Measurements from ENCODE around the gene MT1X. TPM values are rescaled to one million over a fixed set of nuclear protein-coding genes. Genes with fewer than 3 reads are reported as not detected.
"Not testable (repeated sequence)": the region's sequence is repeated elsewhere in the genome, so short reads cannot be mapped to it uniquely, and the experiment has no call there.

Gene MT1X
- total RNA-seq, 1 experiment from 2014 or later, result 24.9 TPM

DNA sequence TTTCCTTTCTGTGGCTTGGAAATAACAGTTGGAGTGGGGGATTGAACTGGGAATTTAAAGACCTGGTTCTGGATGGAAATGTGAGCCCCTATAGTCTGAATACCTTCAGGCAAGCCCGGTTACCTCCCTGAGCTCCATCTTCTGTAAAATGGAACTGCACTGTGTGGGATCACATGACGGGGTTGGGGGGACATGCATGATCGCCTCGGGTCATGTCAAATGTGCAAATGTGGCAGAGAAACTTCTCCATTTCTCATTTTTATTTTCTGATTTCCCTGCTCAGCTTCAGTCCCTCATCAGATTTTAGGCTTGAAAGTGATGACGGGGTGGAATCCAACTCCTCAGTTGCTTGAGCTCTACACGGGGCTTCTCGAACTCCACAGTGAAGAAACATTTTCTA, 29.1 kb upstream of the MT1X start:
- DNase-seq (ENCODE audit: low spot score), result no peak

DNA sequence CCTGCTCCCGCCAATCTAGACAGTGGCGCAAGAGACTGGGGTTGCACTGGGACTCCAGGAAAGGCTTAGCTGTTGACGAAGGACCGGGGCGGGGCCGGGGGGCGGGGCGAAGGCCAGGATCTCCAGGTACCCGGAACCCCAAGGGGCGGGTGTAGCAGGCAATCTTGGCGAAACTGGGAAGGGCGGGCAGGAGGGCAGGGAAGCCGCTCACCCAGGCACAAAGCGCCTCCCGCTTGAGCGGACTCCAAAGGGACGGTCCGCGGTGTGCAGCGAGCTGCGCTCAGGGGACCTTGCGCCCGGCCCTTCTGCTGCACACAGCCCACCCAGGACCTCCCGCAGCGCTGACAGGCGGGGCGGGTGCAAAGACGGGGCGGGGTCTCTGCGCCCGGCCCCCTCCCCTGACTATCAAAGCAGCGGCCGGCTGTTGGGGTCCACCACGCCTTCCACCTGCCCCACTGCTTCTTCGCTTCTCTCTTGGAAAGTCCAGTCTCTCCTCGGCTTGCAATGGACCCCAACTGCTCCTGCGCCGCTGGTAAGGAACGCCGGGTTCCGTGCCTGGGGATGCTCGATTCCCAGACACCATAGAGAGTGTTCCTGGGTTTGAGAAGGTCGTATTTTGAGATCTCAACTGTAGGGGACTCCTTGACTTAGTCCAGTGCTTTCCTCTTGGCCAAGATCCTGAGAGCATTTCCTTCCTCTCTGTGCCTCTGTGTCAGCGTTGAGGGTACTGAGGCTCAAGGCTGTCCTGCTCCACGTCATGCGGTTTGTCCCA, 24.5 kb upstream of the MT1X start, which contains the start of gene MT1F:
MT1F (plus strand) TSS at position 405 of the 772 bp plus-strand sequence; CDS start at position 505, 100 bp downstream.
- no peak for DNase-seq (ENCODE audit: low spot score)

DNA sequence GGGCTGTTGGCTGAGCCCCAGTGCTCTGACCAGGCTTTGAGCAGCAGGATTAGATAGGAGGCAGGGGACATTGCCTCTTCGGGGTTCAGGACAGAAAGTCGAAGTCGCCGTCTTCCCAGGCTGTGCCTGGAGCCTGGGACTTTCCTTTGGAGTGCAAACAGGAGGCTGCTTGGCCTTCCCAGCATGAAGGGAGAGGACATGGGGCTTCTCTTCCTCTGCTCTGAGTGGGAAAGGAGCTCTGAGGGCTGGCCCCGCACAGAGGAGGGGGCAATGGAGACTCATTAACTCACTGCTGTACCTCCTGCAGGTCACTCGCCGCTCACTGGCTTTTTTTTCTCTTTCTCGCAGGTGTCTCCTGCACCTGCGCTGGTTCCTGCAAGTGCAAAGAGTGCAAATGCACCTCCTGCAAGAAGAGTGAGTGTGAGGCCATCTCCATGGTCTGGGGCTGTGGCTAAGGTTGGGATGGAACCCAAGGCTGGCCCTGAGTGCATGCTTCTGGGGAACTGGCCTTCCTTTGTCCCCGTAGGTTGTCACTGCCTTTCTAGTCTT, 23.9 kb upstream of the MT1X start:
- DNase-seq (ENCODE audit: low spot score), result no peak

DNA sequence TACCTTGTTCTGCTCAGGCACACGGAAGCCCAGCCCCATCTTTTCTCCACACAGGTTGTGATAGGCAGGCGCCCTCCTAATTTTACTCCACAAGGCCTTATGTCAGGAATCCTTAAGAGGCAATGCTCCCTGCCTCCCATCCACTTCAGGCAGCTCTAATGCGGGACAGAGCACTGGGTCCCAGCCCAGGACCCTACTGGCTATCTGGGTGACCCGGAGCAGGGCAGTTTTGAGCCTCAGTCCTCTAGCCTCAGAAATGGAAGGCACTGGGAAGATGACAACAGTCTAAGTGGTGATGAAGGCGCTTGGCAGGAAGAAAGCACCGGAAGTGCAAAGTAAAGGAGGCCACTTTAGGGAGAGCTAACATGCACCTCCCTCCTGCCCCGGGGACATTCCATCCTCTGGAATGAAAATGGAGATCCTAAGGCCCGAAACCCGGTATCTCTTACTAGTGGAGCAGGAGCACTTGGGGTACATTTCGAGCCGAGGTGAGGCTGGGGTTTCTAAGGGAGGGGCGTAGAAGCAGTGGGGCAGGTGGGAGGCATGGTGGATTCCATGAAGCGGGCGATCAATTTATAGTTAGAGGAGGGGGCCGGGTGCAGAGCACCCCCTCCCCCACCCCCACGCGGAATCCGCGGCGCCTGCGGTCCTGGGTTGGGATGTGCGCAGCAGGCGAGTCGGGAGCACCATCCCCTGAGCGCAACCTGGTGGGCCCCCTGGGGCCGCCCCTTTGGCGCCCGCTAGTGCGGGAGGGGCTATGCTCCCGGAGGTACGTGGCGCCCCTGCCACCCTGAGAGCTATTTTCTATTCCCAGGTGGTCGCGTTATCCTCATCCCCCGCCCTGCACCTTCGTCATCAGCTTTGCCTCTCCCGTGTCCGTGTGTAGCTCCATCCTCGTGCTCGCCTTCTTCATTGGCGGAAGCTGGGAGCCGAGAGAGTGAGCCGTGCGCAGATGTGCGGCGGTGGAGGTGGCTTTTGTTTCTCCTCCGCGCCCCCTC, 19.6 kb upstream of the MT1X start:
- no peak for DNase-seq (ENCODE audit: low spot score)

DNA sequence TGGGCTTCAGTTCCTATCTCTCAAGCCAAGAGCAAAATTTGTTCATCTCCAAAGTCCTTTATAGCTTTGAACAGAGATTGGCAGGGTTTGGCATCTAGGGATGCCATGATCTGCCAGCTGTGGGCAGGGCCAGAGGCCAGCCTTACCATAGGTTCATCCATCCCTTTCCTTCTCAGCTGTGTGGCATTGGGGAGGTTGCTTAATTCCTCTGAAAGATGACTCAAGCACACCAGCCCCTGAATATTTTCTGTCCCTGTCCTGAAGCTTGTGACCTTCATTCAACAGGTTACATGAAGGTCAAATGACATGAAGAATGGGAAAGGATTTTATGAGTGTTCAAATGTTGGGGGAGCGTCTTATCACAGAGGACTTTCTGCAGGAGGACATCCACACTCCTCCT, 17.8 kb upstream of the MT1X start:
- no peak for DNase-seq (ENCODE audit: low spot score)

DNA sequence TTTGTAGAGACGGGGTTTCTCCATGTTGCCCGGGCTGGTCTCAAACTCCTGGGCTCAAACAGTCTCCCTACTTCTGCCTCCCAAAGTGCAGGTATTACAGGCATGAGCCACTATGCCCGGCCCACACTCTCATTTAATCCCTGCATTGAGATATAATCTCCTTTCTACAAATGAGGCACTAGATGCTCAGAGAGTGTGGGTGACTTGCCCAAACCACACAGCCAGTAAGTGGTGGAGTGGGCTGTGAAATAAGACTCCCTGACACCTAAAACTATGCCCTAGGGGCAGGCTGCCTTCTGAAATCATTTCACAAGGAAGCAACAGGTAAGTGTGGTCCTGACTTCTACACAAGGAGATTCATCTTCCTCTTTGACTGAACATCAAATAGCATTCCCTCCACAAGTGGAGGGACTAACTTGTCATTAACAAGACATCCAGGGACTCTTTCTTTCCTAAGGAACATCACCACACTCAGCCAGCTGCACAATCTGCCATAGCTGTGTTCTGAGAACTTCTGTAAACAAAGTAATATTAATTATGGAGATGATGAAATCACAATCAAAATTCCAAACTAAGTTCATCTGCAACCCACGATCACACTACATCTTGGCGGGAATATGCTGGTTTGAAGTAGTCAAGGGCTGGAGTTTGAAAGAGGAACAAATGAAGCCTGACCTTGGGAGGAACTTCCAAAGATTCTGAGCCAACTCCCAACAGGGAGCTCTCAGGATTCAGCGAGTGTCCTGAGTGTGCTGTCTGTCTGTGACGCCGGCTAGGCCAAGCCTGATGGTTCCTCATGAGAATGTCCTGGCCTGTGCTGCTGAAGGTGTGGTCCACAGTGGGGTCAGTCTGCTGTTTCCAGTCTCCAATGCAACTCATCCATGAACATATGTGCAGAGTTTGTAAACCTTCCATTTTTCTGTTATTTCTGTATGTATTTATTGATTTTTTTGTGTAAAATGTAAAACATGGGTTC, 16.7 kb upstream of the MT1X start:
- DNase-seq (ENCODE audit: low spot score), result not testable (repeated sequence)

DNA sequence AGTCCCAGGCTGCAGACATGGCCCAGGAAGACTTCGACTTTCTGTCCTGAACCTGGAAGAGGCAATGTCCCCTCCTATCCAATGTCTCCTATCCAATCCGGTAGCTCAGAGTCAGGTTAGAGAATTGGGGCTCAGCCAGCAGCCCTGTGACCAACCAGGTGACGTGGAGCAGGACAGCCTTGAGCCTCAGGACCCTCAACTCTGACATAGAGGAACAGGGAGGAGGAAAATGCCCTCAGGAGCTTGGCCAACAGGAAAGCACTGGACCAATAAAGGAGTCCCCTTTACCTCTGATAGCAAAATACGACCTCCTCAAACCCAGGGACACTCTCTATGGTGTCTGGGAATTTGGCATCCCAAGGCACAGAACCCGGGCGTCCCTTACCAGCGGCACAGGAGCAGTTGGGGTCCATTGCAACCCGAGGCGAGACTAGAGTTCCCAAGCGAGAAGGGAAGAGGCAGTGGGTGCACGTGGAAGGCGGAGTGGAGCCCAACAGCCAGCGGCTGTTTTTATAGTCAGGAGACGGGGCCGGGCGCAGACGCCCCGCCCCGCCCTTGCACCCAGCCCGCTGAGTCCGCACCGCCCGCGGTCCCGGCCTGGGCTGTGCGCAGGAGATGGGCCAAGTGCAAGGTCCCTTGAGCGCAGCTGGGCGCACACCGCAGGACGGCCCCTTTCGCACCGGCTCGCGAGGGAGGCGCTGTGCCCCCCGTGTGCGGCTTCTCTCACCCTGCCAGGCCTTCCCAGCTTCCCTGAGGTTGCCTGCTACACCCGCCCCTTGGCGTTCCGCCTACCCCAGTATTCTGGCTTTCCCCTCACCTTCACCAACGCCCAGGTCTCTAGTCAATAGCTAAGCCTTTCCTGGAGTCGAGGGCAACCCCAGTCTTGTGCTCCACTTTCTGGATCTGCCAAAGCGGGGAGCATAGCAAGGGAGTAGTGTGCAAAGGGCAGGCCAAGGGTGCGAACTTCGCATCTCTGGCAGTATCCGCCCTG, 14.4 kb upstream of the MT1X start, which contains the start of gene MT1G:
MT1G (minus strand) TSS at position 485 of the 991 bp plus-strand sequence; CDS start at position 413, 72 bp downstream.
- no peak for DNase-seq (ENCODE audit: low spot score)

DNA sequence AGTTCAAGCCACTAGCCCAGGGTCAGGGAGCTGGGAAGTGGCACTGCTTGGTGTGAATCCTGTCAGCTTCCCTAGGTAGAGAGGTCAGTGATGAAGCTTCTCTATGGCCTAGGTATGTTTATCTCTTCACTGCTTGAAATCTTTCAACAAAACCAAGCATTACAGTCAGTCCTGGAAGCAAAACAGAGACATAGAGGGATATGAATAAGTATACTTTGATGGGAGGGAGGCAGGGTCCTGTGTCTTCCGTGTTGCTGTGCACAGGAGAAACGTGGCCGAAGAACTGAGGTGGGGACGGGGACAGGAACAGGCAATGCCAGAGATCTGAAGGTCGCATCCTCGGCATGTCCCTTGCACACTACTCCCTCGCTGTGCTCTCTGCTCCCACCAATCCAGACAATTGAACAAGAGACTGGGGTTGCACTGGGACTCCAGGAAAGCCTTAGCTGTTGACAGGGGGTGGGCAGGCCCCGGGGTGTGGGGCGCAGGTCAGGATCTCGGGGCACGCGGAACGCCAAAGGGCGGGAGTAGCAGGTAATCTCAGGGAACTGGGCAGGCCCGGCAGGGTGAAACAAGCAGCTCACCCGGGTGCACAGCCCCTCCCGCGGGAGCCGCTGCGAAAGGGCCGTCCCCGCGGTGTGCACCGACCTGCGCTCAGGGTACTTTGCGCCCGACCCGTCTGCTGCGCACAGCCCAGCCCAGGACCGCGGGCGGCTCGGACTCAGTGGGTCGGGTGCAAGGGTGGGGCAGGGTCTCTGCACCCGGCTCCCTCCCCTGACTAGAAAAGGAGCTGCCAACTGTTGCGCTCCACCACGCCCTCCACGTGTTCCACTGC, 13.0 kb upstream of the MT1X start, which contains the start of gene MT1H:
MT1H (plus strand) TSS at position 810 of the 835 bp plus-strand sequence. CDS start 71 bp downstream, outside the sequence.
- no peak for DNase-seq (ENCODE audit: low spot score)

DNA sequence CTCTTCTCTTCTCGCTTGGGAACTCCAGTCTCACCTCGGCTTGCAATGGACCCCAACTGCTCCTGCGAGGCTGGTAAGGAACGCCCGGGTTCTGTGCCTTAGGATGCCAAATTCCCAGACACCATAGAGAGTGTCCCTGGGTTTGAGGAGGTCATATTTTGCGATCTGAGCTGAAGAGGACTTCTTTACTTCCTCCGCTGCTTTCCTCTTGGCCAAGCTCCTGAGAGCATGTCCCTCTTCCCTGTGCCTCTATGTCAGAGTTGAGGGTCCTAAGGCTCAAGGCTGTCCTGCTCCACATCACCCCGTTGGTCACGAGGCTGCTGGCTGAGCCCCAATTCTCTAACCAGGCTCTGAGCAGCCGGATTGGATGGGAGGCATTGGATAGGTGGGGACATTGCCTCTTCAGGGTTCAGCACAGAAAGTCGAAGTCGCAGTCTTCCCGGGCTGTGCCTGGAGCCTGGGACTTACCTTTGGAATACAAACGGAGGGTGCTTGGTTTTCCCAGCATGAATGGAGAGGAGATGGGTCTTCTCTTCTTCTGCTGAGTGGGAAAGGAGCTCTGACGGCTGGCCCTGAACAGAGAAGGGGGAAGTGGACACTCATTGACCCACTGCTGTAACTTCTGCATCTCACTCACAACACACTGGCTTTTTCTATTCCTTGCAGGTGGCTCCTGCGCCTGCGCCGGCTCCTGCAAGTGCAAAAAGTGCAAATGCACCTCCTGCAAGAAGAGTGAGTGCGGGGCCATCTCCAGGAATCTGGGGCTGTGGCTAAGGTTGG, 12.2 kb upstream of the MT1X start:
- no peak for DNase-seq (ENCODE audit: low spot score)

DNA sequence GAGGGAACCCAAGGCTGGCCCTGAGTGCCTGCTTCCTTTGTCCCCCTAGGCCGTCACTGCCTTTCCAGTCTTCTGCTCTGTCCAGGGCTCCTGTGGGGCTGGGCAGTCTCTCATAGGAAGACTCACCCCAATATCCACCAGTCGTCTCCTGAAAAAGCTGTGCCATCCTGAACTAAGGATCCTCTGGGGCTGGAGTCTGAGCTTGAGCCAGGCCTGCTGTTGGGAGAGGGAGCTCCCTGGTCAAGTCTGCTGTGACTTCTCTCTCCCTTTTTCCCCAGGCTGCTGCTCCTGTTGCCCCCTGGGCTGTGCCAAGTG, 11.7 kb upstream of the MT1X start:
- DNase-seq (ENCODE audit: low spot score), result no peak

DNA sequence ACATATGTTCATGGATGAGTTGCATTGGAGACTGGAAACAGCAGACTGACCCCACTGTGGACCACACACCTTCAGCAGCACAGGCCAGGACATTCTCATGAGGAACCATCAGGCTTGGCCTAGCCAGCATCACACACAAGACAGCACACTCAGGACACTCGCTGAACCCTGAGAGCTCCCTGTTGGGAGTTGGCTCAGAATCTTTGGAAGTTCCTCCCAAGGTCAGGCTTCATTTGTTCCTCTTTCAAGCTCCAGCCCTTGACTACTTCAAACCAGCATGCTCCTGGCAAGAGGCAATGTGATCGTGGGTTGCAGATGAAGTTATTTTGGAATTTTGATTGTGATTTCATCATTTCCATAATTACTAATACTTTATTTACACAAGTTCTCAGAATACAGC, 10.6 kb upstream of the MT1X start:
- DNase-seq (ENCODE audit: low spot score), result not testable (repeated sequence)

DNA sequence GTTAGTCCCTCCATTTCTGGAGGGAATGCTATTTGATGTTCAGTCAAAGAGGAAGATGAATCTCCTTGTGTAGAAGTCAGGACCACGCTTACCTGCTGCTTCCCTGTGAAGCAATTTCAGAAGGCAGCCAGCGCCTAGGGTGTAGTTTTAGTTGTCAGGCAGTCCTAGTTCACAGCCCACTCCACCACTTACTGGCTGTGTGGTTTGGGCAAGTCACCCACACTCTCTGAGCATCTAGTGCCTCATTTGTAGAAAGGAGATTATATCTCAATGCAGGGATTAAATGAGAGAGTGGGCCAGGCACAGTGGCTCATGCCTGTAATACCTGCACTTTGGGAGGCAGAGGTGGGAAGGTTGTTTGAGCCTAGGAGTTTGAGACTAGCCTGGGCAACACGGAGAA, 10.1 kb upstream of the MT1X start:
- not testable (repeated sequence) for DNase-seq (ENCODE audit: low spot score)

DNA sequence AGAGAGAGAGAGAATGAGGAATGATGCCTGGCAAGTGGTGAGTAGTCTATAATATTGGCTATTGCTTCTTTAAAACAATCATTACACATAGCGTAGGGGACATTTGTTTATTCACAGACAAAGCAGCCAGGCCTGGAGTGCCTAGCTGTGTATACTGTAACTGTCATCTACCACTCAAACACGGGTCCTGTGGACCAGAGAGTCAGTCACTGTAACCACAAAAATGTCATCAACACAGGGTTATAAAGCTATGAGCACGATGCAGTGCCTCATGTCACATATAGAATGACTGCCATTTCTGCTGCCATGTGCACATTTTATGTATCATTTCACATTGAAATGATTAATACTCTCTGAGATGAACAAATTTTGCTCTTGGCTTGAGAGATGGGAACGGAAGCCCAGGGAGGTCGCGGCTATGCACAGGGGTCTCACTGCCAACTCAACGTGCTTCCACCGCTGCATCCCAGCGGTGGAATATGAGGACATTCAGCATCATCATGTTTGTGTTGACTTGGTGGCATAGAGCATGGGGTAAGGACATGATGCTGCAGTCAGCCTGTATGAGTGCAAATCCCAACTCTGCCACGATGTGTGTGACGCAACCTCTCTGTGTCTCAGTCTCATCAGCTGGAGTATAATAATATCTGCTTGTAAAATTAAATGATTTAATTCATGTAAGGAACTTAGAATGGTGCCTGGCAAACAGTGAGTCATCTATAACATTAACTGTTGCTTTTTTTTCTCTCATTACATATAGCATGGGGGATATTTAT, 9.3 kb upstream of the MT1X start:
- no peak for DNase-seq (ENCODE audit: low spot score)

DNA sequence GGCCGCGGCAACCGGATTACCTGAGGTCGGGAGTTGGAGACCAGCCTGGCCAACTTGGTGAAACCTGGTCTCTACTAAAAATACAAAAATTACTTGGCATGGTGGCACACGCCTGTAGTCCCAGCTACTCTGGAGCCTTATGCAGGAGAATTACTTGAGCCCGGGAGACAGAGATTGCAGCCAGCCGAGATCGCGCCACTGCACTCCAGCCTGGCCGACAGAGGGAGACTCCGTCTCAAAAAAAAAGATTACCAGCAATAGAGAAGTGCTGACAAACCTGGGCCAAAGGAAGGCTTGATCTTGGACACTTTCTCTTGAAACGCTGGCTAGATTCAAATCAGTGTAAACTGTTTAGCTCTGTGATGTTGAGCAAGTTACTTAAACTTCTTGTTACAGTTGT, 8.3 kb upstream of the MT1X start:
- no peak for DNase-seq (ENCODE audit: low spot score)

DNA sequence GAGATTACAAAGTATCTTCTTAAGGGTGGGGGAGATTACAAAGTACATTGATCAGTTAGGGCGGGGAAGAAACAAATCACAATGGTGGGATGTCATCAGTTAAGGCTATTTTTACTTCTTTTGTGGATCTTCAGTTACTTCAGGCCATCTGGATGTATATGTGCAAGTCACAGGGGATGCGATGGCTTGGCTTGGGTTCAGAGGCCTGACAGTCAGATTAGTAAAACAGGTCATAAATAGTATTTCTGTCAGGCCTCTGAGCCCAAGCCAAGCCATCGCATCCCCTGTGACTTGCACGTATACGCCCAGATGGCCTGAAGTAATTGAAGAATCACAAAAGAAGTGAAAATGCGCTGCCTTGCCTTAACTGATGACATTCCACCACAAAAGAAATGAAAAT, 7.7 kb upstream of the MT1X start:
- not testable (repeated sequence) for DNase-seq (ENCODE audit: low spot score)

DNA sequence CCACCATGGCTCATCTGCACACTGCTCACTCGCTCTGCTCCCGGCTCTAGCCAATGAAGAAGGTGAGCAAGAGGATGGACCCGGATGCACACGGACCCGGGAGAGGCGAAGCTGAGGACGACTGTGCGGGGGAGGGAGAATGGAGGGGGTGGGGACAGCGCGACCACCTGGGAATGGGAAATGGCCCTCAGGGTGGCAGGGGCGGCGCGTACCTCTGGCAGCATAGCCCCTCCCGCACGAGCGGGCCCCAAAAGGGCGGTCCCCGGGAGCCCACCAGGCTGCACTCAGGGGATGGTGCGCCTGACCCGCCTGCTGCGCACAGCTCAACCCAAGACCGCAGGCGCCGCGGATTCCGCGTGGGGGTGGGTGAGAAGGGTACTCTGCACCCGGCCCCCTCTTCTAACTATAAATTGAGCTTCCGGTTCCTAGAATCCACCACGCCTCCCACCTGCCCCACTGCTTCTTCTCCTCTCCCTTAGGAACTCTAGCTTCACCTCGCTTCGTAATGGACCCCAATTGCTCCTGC, 6.5 kb upstream of the MT1X start:
- DNase-seq (ENCODE audit: low spot score), result no peak

DNA sequence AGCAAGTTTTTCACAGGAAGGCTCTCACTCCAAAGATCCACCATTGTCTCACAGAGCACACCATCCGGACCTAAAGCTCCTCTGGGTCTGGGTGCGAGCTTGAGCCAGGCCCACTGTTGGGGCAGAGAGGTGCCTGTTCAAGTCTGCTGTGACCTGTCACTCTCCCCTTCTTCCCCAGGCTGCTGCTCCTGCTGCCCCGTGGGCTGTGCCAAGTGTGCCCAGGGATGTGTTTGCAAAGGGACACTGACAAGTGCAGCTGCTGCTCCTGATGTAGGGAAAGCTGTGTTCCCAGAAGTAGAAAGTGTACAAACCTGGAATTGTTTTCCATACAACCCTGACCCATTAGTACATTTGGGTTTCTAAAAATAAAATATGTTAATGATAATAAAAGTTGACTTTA, 4.8 kb upstream of the MT1X start:
- DNase-seq (ENCODE audit: low spot score), result no peak
